Neural cell (in vitro differentiated cells): ENCODE data around the gene LRRC26. TPM values are rescaled to one million over a fixed set of nuclear protein-coding genes. Genes with fewer than 3 reads are reported as not detected.

Experiments
- H2AFZ ChIP-seq: fragments of 200-600, 300-800 bp; sonication (generic), shearing (Covaris generic); 2 replicates; pipeline ENCODE4 v1.6.0; 2014; ENCODE audit warnings: low read depth, mild to moderate bottlenecking, antibody characterized with exemption, low read length, moderate library complexity
- H3F3A ChIP-seq: fragments of 200-600 bp; shearing (Covaris generic); 2 replicates; pipeline ENCODE4 v1.6.1; 2016; ENCODE audit warnings: mild to moderate bottlenecking, moderate library complexity, mixed read lengths, antibody characterized with exemption, low read length; ENCODE audit not compliant: insufficient read depth, poor library complexity, severe bottlenecking
- H3K27ac ChIP-seq: fragments of 200-600, 300-800 bp; sonication (generic), shearing (Covaris generic); 2 replicates; pipeline ENCODE4 v1.5.1; 2014; ENCODE audit warnings: mild to moderate bottlenecking, low read length, moderate library complexity
- H3K27me3 ChIP-seq: fragments of 300-800, 200-600 bp; sonication (generic), shearing (Covaris generic); 2 replicates; pipeline ENCODE4 v1.6.0; 2014; ENCODE audit warnings: mild to moderate bottlenecking, low read depth, low read length, moderate library complexity; ENCODE audit not compliant: insufficient read depth
- H3K36me3 ChIP-seq: fragments of 300-800, 200-600 bp; sonication (generic), shearing (Covaris generic); 2 replicates; pipeline ENCODE4 v1.5.1; 2014; ENCODE audit warnings: mild to moderate bottlenecking, antibody characterized with exemption, low read length, moderate library complexity; ENCODE audit not compliant: insufficient read depth
- H3K4me2 ChIP-seq: fragments of 300-800, 200-600 bp; sonication (generic), shearing (Covaris generic); 2 replicates; pipeline ENCODE4 v1.6.0; 2014; ENCODE audit warnings: mild to moderate bottlenecking, low read length
- H3K4me3 ChIP-seq: fragments of 300-800, 200-600 bp; sonication (generic), shearing (Covaris generic); 2 replicates; pipeline ENCODE4 v1.5.1; 2014; ENCODE audit warnings: mild to moderate bottlenecking, low read length, moderate library complexity
- H3K79me2 ChIP-seq: fragments of 200-600 bp; shearing (Covaris generic); replicated peaks from 2 replicates; pipeline ENCODE4 v1.6.0; 2014; ENCODE audit warnings: mild to moderate bottlenecking, low read length, moderate library complexity; ENCODE audit not compliant: insufficient read depth
- H3K9ac ChIP-seq: fragments of 300-800, 200-600 bp; sonication (generic), shearing (Covaris generic); 2 replicates; pipeline ENCODE4 v1.6.1; 2016; ENCODE audit warnings: mild to moderate bottlenecking, low read length, mixed read lengths
- H3K9me2 ChIP-seq: fragments of 200-600 bp; shearing (Covaris generic); 2 replicates; pipeline ENCODE4 v1.6.1; 2016; ENCODE audit warnings: mild to moderate bottlenecking, low read length, mixed read lengths; ENCODE audit not compliant: insufficient read depth
- H3K9me3 ChIP-seq: fragments of 200-600, 300-800 bp; sonication (generic), shearing (Covaris generic); 2 replicates; pipeline ENCODE4 v1.6.1; 2016; ENCODE audit warnings: mild to moderate bottlenecking, mixed run types, low read length, moderate library complexity, mixed read lengths
- H4K20me1 ChIP-seq: fragments of 200-600 bp; shearing (Covaris generic); 2 replicates; pipeline ENCODE4 v1.6.1; 2016; ENCODE audit warnings: mild to moderate bottlenecking, mixed run types; ENCODE audit not compliant: insufficient read depth
- EP300 ChIP-seq: fragments of 450-650 bp; conservative IDR thresholded peaks from 2 replicates; pipeline ENCODE4 v1.6.1; 2014; ENCODE audit warnings: antibody characterized with exemption, mild to moderate bottlenecking, moderate library complexity; ENCODE audit not compliant: poor library complexity, severe bottlenecking
- EZH2 ChIP-seq: fragments of 200-600, 300-800 bp; shearing (Covaris generic), sonication (generic); IDR thresholded peaks from 2 replicates; pipeline ENCODE4 v1.6.1; 2014; ENCODE audit warnings: antibody characterized with exemption, low read length, borderline replicate concordance, mild to moderate bottlenecking; ENCODE audit not compliant: insufficient read depth, poor library complexity, severe bottlenecking
- MXI1 ChIP-seq: fragments of 450-650 bp; conservative IDR thresholded peaks from 2 replicates; pipeline ENCODE4 v1.6.1; 2014; ENCODE audit warnings: antibody characterized with exemption, mild to moderate bottlenecking; ENCODE audit not compliant: poor library complexity, severe bottlenecking
- POLR2AphosphoS5 ChIP-seq: IDR thresholded peaks from 2 replicates; pipeline ENCODE4 v1.6.1; 2012
- RAD21 ChIP-seq: fragments of 450-650 bp; conservative IDR thresholded peaks from 2 replicates; pipeline ENCODE4 v1.6.1; 2014; ENCODE audit warnings: antibody characterized with exemption, mild to moderate bottlenecking, moderate library complexity
- SMC3 ChIP-seq: fragments of 450-650 bp; conservative IDR thresholded peaks from 2 replicates; pipeline ENCODE4 v1.6.1; 2014; ENCODE audit warnings: antibody characterized with exemption, mild to moderate bottlenecking, moderate library complexity; ENCODE audit not compliant: poor library complexity
- TAF1 ChIP-seq: IDR thresholded peaks from 2 replicates; pipeline ENCODE4 v1.6.1; 2012; ENCODE audit warnings: low read depth
- polyA plus RNA-seq: library from polyadenylated mRNA; depleted of rRNA; stranded (reverse); fragments of >200 nt; gene quantifications from 2 replicates; pipeline ENCODE4 v1.2.3, GENCODE V29; 2014
- TF ChIP-seq, protein P1 (sequence below): fragments of 450-650 bp; IDR thresholded peaks from 2 replicates; pipeline ENCODE4 v1.5.1; 2014; ENCODE audit warnings: antibody characterized with exemption, mild to moderate bottlenecking, moderate library complexity; ENCODE audit not compliant: poor library complexity, severe bottlenecking
- TF ChIP-seq, protein P2 (sequence below): IDR thresholded peaks from 2 replicates; pipeline ENCODE4 v1.6.1; 2012; ENCODE audit warnings: borderline replicate concordance

LRRC26 gene
- polyA plus RNA-seq, 1 donor from 2014 or later: 2.2 TPM

DNA sequence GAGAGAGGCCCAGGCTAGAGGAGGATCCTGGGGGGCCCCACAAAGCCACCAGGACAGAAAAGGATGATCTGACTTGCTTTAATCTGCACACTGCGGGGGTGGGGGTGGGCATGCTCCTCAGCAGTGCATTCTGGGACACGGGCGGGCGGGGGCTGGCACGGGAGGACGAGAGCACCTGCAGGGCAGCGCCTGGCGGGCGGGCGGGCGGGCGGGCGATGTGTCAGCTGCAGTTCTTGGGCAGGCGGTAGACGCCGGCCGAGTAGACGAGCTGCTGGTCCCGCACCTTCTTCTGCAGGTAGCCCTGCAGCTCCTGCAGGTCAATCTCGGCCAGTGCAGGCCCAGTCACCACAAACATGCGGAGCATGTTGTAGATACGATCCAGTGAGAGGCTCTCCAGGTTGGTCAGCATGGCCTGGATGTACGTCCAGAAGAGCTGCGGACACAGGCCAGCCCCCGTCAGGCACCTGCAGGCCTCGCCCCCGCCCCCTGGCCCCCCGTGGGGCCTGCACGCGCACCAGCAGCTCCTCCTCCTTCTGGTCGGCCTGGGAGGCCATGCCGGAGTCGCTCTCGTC, 5.0 kb upstream of the LRRC26 start:
- H3K36me3 ChIP-seq: no peaks in the 10 kb centered on the region
- no peak overlapping the region for H3K27ac ChIP-seq
- H3K4me3 ChIP-seq: no peak overlapping the region
- H3K9me3 ChIP-seq: no peaks in the 10 kb centered on the region
- H2AFZ ChIP-seq: no peak overlapping the region
- no peaks in the 10 kb centered on the region for H4K20me1 ChIP-seq
- H3K79me2 ChIP-seq: no peaks in the 10 kb centered on the region
- TF ChIP-seq, protein P1, sequence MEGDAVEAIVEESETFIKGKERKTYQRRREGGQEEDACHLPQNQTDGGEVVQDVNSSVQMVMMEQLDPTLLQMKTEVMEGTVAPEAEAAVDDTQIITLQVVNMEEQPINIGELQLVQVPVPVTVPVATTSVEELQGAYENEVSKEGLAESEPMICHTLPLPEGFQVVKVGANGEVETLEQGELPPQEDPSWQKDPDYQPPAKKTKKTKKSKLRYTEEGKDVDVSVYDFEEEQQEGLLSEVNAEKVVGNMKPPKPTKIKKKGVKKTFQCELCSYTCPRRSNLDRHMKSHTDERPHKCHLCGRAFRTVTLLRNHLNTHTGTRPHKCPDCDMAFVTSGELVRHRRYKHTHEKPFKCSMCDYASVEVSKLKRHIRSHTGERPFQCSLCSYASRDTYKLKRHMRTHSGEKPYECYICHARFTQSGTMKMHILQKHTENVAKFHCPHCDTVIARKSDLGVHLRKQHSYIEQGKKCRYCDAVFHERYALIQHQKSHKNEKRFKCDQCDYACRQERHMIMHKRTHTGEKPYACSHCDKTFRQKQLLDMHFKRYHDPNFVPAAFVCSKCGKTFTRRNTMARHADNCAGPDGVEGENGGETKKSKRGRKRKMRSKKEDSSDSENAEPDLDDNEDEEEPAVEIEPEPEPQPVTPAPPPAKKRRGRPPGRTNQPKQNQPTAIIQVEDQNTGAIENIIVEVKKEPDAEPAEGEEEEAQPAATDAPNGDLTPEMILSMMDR: no peak
- TF ChIP-seq EZH2 (no peak), POLR2AphosphoS5 (no peak), MXI1 (no peak), RAD21 (no peak), SMC3 (no peak), TAF1 (no peak), EP300 (no peak)
- TF ChIP-seq, protein P2, sequence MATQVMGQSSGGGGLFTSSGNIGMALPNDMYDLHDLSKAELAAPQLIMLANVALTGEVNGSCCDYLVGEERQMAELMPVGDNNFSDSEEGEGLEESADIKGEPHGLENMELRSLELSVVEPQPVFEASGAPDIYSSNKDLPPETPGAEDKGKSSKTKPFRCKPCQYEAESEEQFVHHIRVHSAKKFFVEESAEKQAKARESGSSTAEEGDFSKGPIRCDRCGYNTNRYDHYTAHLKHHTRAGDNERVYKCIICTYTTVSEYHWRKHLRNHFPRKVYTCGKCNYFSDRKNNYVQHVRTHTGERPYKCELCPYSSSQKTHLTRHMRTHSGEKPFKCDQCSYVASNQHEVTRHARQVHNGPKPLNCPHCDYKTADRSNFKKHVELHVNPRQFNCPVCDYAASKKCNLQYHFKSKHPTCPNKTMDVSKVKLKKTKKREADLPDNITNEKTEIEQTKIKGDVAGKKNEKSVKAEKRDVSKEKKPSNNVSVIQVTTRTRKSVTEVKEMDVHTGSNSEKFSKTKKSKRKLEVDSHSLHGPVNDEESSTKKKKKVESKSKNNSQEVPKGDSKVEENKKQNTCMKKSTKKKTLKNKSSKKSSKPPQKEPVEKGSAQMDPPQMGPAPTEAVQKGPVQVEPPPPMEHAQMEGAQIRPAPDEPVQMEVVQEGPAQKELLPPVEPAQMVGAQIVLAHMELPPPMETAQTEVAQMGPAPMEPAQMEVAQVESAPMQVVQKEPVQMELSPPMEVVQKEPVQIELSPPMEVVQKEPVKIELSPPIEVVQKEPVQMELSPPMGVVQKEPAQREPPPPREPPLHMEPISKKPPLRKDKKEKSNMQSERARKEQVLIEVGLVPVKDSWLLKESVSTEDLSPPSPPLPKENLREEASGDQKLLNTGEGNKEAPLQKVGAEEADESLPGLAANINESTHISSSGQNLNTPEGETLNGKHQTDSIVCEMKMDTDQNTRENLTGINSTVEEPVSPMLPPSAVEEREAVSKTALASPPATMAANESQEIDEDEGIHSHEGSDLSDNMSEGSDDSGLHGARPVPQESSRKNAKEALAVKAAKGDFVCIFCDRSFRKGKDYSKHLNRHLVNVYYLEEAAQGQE: no peak
- peaks cover 11% of the 10 kb centered on the region for H3K27me3 ChIP-seq
- H3K4me2 ChIP-seq: no peak overlapping the region
- H3K9ac ChIP-seq: no peak overlapping the region
- no peaks in the 10 kb centered on the region for H3K9me2 ChIP-seq
- H3F3A ChIP-seq: no peaks in the 10 kb centered on the region

DNA sequence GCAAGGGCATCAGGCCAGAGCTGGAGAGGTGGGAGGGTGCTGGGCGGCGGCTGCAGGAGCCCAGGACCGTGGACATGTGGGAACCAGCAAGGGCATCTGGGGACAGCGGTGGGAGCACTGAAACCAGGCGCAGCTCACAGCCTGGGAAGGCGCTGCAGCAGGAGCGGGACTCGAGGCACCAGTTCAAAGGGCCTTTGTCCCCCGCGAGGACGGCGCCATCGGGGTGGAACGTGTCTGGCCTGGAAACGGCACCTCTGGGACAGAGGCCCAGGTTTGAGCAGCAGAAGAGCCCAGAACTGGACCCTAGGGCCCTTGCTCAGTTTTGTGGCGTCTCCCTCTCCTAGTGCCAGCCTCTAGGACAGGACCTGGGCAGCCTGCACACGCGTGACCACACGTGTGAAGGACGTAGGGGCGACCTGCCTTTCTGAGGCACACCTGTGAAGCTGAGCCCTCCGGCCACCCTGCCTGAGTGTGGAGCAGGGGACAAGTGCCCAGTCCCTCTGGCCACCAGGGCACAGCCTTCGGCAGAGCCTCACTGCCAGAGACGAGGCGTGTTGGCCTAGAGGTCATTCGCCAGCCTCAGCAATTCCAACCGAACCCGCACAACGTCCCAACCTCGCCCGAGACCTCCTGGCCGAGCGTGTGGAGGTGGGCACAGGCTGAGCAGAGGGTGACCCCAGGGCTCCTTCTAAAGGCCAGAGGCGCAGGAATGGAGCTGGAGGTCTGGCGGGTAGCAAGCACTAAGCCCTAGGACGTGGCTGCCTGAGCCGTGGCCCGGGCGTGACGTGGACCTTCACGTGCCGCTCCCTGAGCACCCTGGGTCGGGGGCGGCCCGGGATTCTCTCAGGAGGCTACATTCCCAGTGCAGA, 4.2 kb upstream of the LRRC26 start:
- Histone ChIP-seq H3K9ac (no peak overlapping the region), H3K9me2 (no peaks in the 10 kb centered on the region), H3K79me2 (no peaks in the 10 kb centered on the region), H4K20me1 (no peaks in the 10 kb centered on the region), H3K27ac (no peak overlapping the region), H3K36me3 (no peaks in the 10 kb centered on the region), H3K4me2 (no peak overlapping the region), H3F3A (no peaks in the 10 kb centered on the region), H3K9me3 (no peaks in the 10 kb centered on the region), H3K4me3 (no peak overlapping the region), H3K27me3 (peaks cover 13% of the 10 kb centered on the region), H2AFZ (no peak overlapping the region)
- TF ChIP-seq EZH2 (no peak), RAD21 (no peak), POLR2AphosphoS5 (no peak)
